GM21528 (cell line): Measurements from ENCODE around the gene ZNF195.
"Not testable (repeated sequence)": the region's sequence is repeated elsewhere in the genome, so short reads cannot be mapped to it uniquely, and the experiment has no call there.

Source experiments
- ATAC-seq: cut with Tn5 transposase; IDR thresholded peaks from one replicate; pipeline ENCODE4 v1.9.1; 2021; ENCODE audit warnings: mild to moderate bottlenecking, moderate library complexity; ENCODE audit not compliant: unreplicated experiment, low FRiP score

The ZNF195 gene

GRCh38 chr11:3402861-3403250 lies 23.9 kb upstream of the ZNF195 start:
- ATAC-seq = not testable (repeated sequence)

DNA sequence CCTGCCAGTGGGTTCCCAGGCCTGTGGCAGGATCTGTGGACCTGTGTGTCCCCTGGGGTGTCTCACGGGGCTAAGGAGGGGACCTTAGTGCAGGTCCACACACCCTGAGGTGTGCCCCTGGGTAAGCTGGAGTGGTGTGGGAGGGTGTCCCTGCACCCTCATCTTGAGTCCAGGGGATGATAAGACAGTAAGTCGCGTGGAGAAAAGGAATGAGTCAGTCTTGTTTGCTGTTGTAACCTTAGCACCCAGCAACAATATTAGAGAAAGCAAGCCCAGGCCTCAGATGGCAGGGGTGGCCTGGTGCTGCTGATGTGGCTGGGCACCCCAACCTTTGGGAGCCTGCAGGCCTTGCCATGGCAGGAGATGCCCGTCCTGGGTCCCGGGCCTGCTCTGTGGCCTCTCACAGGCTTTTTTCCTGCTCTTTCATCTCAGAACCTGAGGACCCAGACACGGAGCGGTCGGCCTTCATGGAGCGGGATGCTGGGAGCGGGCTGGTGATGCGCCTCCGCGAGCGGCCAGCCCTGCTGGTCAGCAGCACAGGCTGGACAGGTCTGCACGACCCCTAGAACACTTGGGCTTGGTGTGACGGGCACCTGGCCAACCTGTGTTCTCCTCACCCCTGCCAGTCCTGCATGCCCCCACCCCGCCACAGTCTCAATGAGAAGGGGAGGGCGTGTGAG lies 23.4 kb upstream of the ZNF195 start:
- not testable (repeated sequence) for ATAC-seq

GRCh38 chr11:3401052-3401451 lies 22.1 kb upstream of the ZNF195 start:
- not testable (repeated sequence) for ATAC-seq

DNA sequence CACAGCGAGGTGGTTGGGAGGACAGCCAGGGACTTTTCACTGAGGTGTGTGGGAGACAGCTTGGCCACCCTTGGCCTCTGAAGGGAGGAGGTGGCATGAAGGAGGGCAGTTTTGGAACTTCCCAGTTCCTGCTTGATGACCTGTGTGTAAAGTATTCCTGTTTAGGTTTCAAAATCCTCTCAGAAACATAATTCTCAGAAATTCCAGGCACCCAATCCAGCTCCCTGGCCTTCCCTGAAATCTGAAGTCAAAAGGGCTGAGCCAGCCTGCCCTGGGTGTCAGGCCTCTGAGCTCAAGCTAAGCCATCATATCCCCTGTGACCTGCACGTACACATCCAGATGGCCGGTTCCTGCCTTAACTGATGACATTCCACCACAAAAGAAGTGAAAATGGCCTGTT lies 19.6 kb upstream of the ZNF195 start:
- ATAC-seq = not testable (repeated sequence)

- not testable (repeated sequence) for ATAC-seq
Observed at GRCh38 chr11:3398106-3398505, 19.2 kb upstream of the ZNF195 start.

DNA sequence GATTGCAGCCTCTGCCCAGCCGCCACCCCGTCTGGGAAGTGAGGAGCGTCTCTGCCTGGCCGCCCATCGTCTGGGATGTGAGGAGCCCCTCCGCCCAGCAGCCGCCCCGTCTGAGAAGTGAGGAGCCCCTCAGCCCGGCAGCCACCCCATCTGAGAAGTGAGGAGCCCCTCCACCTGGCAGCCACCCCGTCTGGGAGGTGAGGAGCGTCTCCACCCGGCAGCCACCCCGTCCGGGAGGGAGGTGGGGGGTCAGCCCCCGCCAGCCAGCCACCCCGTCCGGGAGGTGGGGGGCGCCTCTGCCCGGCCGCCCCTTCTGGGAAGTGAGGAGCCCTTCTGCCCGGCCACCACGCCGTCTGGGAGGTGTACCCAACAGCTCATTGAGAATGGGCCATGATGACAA lies 18.3 kb upstream of the ZNF195 start:
- not testable (repeated sequence) for ATAC-seq

DNA sequence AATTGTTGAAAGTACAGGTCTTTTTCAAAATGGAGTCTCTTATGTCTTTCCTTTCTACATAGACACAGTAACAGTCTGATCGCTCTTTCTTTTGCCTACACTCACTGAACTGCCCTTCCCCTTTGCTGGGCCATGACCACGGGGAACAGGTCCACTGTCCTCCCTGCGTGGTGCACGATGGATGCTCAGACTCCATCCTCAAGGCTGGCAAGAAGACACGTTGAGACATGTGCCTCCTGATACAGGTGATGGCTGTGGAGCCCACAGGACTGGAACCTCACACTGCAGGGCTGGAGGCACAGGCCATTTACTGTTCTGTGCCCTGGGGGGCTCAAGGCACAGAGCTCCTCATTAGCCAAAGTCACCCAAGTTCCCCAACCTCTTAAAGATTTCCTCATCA lies 16.5 kb upstream of the ZNF195 start:
- ATAC-seq = not testable (repeated sequence)

DNA sequence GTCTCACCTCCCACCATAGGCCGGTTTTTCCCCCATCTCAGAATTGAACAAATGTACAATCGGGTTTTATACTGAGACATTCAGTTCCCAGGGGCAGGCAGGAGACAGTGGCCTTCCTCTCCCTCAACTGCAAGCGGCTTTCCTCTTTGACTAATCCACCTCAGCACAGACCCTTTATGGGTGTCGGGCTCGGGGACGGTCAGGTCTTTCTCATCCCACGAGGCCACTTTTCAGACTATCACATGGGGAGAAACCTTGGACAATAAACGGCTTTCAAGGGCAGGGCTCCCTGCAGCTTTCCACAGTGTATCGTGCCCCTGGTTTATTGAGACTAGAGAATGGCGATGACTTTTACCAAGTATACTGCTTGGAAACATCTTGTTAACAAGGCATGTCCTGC lies 16.0 kb upstream of the ZNF195 start:
- ATAC-seq = not testable (repeated sequence)

DNA sequence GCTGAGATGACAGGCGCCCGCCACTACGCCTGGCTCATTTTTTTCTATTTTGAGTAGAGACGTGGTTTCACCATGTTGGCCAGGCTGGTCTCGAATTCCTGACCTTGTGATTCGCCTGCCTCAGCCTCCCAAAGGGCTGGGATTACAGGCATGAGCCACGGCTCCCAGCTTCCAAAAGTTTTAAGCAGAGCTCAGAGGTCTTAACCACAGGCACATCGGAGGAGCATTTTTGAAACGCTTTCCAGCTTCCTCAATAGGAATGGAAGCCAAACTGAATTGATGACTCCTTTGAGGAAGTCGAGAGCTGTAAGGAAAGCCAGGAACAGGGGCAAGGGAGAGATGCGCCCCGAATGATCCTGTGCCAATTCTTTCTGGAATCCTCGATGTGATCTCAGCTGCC lies 14.5 kb upstream of the ZNF195 start:
- ATAC-seq = not testable (repeated sequence)

DNA sequence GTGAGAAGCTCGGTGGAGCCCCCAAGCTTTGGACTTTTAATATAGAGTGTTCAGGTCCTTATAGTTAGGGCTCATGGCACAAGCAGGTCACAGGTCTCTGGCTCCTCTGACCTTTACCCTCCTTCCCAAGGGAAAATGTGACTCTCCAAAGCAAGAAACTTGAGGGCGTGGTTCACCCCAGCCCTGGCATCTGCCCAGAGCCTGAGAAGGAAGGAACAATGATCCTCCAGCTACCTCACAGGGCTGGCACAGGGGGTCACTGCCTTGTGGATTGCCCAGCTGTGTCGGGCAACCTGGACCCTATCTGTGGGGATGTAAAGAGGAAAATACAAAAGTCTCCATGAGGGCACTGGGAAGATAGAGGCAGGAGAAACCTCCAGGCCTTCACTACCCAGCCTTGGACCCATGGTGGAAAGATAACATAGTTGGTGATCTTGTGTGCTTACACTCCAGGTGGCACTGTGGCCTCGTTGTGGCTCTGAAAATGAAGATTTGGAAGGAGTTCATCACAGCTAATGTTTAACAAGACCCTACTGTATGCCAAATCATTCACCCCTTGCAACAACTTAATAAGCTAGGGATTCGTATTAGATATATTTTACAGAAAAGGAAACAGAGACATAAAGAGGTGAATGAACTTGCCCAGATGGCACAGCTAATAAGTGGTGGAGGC lies 3.8 kb upstream of the ZNF195 start:
- ATAC-seq = no peak

GRCh38 chr11:3381794-3382193 lies 2.8 kb upstream of the ZNF195 start:
- no peak for ATAC-seq

- ATAC-seq = no peak
Observed at GRCh38 chr11:3380706-3381545, 2.0 kb upstream of the ZNF195 start.

GRCh38 chr11:3375552-3375951 lies 3.4 kb downstream of the ZNF195 start:
- ATAC-seq = no peak

DNA sequence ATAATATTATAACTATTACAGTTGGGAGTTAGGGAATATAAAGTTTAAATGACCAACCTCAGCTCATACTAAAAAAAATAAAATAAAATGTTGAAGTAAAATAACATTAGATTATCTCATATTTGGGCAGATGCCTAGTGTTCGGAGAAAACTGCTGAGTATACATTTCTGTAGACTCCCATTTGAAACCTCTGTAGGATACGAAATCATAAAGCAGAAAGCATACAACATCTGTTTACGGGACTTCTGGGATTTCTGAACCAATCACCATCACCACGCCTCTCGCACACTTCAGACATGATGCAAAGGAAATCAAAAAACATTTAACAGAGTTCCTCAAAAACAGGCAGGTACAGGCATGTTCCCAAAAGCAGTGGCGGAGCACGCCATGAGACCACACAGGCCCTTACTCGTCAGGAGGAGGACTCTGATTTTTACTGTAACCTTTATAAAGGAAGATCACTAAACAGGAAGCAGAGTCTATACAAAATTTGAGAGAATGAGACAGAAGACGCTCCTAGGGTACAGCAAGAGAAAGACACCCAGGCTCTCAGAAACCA lies 8.6 kb downstream of the ZNF195 start:
- no peak for ATAC-seq

DNA sequence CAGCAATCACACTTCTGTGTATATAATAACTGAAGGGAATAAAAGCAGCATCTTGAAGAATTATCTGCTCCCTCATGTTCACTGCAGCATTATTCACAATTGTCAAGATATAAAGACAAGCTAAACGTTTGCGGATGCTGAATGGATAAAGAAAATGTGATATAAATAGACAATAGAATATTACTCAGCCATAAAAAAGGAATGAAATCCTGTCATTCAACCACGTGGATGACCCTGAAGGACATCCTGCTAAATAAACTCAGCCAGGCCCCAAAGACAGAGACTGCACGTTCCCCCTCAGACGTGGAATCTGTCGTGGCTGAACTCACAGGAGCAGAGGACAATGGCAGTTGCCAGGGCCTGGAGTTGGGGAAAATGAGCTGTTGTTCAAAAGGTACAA lies 9.6 kb downstream of the ZNF195 start:
- no peak for ATAC-seq

DNA sequence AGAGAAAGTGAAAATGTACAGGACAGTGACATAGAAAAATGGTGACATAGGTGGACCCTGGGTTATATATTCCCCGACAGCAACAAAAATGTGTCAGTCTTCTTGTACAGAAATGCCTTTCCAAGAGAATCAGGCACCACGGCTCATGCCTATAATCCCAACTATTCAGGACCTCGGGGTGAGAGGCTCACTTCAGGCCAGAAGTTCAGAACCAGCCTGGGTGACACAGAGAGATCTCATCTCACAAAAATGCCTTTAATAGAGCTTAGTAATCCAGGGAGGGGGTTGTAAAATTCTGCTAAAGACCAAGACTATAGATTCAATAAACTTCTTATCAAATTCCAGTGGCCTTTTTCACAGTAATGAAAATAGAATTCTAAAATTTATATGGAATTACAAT lies 10.7 kb downstream of the ZNF195 start:
- ATAC-seq = no peak

- ATAC-seq = no peak
Observed at GRCh38 chr11:3367221-3367620, 11.7 kb downstream of the ZNF195 start.

DNA sequence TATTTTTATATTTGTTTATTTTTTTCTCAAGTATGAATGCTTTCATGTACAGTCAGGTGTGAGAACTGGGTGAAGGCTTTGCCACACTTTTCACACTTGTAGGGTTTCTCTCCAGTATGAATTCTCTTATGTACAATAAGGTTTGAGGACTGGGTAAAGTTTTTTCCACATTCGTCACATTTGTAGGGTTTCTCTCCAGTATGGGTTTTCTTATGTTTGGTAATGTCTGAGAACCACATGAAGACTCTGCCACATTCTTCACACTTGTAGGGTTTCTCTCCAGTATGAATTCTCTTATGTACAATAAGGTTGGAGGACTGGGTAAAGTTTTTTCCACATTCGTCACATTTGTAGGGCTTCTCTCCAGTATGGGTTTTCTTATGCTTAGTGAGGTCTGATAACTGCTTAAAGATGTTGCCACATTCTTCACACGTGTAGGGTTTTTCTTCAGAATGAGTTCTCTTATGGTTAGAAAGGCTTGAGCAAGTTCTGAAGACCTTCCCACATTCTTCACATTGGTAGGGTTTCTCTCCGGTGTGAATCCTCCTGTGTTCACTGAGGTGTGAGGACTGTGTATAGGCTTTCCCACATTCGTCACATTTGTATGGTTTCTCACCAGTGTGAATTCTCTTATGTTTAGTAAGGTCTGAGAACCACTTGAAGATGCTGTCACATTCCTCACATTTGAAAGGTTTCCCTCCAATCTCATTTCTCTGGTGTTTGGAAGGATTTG lies 19.7 kb downstream of the ZNF195 start:
- ATAC-seq = no peak

DNA sequence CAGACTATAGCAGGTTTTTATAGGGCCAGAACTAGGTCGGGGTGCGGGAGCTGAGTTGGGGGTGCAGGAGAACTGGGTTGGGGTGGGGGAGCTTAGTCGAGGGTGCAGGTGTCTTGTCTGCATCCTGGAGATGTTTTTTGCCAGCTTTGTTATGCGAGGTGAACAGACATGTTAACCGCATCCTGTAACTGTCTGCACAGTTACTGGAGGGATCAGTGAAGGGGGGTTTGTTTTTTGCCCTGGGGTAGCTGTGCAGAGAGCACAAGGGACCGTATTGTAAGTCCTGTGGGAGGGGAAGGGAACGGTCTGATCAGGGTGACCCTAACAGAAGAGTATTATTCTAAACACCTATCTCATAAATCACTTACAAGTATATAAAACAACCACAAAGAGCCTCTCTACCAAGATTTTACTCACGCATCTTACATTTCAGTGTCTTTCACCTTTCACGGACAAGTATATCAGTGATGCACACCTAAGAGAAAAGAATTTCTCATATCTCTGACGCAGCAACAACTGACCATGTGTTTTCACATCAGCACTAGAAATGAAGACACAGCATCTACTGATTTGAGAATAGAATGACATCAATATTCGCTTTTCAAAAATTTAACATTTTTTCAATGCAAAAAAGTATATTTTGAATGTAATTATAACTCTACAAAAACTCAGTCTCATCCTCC lies 20.8 kb downstream of the ZNF195 start:
- ATAC-seq = no peak

DNA sequence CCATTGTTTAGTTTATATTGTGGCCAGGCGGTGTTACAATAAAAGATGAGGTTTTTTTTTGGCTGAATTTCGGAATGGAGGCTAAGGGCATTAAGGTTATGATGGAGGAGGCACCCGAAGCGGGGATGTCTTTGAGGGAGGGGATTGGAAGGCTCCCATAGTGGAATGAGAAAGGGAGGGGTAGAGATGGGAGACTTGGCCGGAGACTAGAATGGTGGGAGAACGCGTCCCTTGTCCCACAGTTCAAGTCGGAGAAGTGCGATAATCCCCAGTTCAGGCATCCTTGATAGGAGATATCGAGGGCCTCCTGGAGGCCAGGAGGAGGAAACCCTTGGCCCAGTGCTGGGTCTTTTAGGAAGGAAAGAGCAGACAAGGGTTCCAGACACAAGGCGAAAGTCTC lies 21.6 kb downstream of the ZNF195 start:
- no peak for ATAC-seq
